RWPE2 (cell line): Measurements from ENCODE around the gene CDH4.

ENCODE experiments used
- ATAC-seq: fragments of 200-7000 bp; cut with Tn5 transposase; 3 replicates; pipeline ENCODE4 v1.9.1; 2021; ENCODE audit warnings: low read depth
- DNase-seq: peaks from one replicate; pipeline ENCODE4 v3.0.0-alpha.2; 2020; ENCODE audit warnings: low spot score
- H3K27ac ChIP-seq: fragments of 450-650 bp; 2 replicates; pipeline ENCODE4 v1.5.1; 2017; ENCODE audit warnings: mild to moderate bottlenecking; ENCODE audit not compliant: poor library complexity, severe bottlenecking
- H3K27me3 ChIP-seq: fragments of 250-450 bp; sonication (Bioruptor Pico); 2 replicates; pipeline ENCODE4 v1.5.1; 2021; ENCODE audit warnings: mild to moderate bottlenecking, moderate library complexity; ENCODE audit not compliant: insufficient read depth, poor library complexity, severe bottlenecking
- H3K36me3 ChIP-seq: fragments of 250-450 bp; sonication (Bioruptor Pico); 2 replicates; pipeline ENCODE4 v1.5.1; 2020; ENCODE audit warnings: low read depth, mild to moderate bottlenecking, moderate library complexity
- H3K4me1 ChIP-seq: fragments of 250-450 bp; sonication (Bioruptor Pico); 2 replicates; pipeline ENCODE4 v1.5.1; 2021; ENCODE audit warnings: mild to moderate bottlenecking, moderate library complexity; ENCODE audit not compliant: insufficient read depth, poor library complexity, severe bottlenecking
- H3K4me3 ChIP-seq: fragments of 250-450 bp; sonication (Bioruptor Pico); 2 replicates; pipeline ENCODE4 v1.5.1; 2021; ENCODE audit warnings: mild to moderate bottlenecking, moderate library complexity; ENCODE audit not compliant: severe bottlenecking
- H3K9me3 ChIP-seq: fragments of 250-450 bp; sonication (Bioruptor Pico); 2 replicates; pipeline ENCODE4 v1.5.1; 2021; ENCODE audit warnings: mild to moderate bottlenecking, moderate library complexity; ENCODE audit not compliant: severe bottlenecking
- TF ChIP-seq, protein P1 (sequence below): fragments of 450-650 bp; IDR thresholded peaks from one replicate; pipeline ENCODE4 v1.5.1; 2017; ENCODE audit warnings: mild to moderate bottlenecking, moderate library complexity; ENCODE audit not compliant: poor library complexity, severe bottlenecking

The CDH4 gene

DNA sequence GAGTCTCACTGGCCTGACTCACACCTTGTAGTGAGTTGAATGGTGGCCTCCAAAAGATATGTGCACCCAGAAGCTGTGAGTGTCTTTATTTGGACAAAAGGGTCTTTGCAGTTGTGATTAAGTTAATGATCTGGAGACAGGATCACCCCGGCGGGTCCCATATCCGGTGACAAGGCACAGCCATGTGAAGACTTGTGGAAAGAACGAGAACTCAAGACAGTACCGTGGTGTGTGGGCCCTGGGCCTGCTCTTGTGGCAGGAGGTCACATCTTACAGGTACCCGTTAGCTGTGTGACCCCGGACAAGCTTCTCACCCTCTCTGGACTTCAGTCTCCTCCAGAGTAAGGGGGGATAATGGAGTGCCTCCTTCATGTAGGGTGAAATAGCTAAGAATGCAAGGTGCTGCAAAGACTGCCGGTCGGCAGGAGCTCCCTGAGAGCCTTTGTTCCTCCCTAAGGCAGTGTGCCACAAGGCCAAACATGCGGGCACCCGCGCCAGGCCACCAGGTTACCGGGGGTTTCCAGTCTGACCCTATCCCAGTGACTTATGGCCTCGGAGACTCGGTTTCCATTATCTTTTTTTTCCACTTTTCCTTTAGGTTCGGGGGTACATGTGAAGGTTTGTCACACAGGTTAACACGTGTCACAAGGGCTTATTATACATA is 39.2 kb downstream of the CDH4 start:
- ATAC-seq: no peak
- Histone ChIP-seq H3K4me3 (no peak overlapping the region), H3K9me3 (no peaks in the 10 kb centered on the region), H3K36me3 (peaks cover 35% of the 10 kb centered on the region), H3K27ac (no peak overlapping the region), H3K27me3 (no peaks in the 10 kb centered on the region), H3K4me1 (peaks cover 16% of the 10 kb centered on the region)
- DNase-seq: no peak
- TF ChIP-seq, protein P1, sequence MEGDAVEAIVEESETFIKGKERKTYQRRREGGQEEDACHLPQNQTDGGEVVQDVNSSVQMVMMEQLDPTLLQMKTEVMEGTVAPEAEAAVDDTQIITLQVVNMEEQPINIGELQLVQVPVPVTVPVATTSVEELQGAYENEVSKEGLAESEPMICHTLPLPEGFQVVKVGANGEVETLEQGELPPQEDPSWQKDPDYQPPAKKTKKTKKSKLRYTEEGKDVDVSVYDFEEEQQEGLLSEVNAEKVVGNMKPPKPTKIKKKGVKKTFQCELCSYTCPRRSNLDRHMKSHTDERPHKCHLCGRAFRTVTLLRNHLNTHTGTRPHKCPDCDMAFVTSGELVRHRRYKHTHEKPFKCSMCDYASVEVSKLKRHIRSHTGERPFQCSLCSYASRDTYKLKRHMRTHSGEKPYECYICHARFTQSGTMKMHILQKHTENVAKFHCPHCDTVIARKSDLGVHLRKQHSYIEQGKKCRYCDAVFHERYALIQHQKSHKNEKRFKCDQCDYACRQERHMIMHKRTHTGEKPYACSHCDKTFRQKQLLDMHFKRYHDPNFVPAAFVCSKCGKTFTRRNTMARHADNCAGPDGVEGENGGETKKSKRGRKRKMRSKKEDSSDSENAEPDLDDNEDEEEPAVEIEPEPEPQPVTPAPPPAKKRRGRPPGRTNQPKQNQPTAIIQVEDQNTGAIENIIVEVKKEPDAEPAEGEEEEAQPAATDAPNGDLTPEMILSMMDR: no peak

DNA sequence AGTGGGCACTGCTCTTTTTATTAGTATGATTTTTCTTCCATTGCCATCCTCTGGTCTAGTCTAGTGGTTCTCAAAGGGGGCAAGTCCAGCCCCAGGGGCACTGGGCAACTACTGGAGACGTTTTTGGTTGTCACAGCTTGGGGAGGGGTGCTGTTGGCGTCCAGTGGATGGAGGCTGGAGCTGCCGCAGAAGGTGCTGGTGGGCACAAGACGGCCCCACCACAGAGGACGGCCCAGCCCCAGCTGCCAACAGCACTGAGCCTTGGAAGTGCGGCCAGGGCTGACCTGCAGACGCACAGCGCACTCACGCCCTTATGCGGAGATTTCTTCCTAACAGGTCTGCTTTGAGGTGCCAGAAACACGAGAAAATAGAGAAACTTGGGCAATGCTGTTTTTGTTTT is 40.3 kb downstream of the CDH4 start:
- H3K27me3 ChIP-seq: no peaks in the 10 kb centered on the region
- ATAC-seq (no peak), DNase-seq (no peak)
- peaks cover 27% of the 10 kb centered on the region for H3K36me3 ChIP-seq
- TF ChIP-seq, protein P1: no peak
- peaks cover 27% of the 10 kb centered on the region for H3K4me1 ChIP-seq
- no peak overlapping the region for H3K4me3 ChIP-seq
- no peaks in the 10 kb centered on the region for H3K9me3 ChIP-seq
- no peak overlapping the region for H3K27ac ChIP-seq

DNA sequence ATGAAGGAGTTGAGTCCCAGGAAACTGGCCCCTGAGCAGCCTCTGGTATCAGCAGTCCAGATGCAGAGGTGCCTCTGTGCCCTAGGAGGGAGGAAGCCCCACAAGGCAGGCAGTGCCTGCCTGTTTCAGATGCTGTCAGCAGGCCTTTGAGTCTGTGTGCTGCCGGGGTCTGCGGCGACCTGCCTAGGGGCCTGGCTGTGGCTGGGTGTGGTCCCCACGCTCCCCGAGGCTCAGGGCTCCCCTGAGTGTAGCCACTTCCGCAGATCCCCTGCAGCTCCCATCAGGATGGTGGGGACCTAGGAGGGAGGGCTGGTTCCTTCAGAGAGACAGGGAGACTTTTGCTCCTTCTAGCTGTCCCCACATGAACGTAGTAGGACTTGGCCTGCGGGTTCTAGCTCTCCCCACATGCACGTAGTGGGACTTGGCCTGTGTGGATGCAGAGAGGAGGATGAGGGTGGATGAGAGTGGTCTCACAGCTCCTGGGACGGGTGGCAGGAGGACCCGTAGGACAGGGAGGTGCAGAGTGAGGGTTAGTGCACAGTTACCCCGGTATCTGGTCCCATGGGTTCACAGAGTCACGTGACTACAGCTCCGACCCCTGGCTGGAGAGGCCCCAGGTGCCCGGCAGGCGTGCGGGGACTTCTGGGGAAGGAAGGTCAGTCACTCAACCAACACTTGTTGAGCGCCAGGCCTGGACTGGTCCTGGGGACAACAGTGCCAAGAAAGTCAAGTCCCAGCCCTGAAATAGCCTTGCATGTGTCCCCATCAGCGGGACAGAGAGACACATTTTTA is 41.0 kb downstream of the CDH4 start:
- peaks cover 23% of the 10 kb centered on the region for H3K36me3 ChIP-seq
- H3K4me1 ChIP-seq: peaks cover 34% of the 10 kb centered on the region
- DNase-seq (no peak), ATAC-seq (no peak)
- H3K9me3 ChIP-seq: no peaks in the 10 kb centered on the region
- H3K4me3 ChIP-seq: no peak overlapping the region
- H3K27ac ChIP-seq: no peak overlapping the region
- no peaks in the 10 kb centered on the region for H3K27me3 ChIP-seq
- TF ChIP-seq, protein P1: no peak

DNA sequence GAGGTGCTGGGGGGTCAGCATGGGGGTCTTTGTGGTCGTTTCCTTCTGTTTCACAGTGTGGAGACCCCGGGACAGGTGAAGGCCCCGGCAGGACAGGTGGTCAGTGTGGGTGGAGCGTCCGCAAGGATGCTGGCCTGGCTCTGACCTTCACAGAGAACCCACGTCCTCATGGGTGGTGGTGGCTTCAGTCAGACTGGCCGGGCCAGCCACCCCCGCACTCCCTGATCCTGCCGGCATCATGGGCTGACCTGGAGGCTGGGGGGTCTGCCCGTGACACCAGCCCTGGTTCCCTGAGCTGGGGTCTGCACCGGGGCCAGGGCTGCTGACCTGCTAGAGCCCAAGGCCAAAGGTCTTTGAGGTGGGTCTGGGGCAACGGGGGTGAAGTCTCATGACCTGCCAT is 41.9 kb downstream of the CDH4 start:
- ATAC-seq (no peak), DNase-seq (no peak)
- TF ChIP-seq, protein P1: no peak
- H3K9me3 ChIP-seq: no peaks in the 10 kb centered on the region
- no peak overlapping the region for H3K27ac ChIP-seq
- H3K27me3 ChIP-seq: no peaks in the 10 kb centered on the region
- H3K36me3 ChIP-seq: peaks cover 15% of the 10 kb centered on the region
- peaks cover 39% of the 10 kb centered on the region for H3K4me1 ChIP-seq
- no peak overlapping the region for H3K4me3 ChIP-seq

DNA sequence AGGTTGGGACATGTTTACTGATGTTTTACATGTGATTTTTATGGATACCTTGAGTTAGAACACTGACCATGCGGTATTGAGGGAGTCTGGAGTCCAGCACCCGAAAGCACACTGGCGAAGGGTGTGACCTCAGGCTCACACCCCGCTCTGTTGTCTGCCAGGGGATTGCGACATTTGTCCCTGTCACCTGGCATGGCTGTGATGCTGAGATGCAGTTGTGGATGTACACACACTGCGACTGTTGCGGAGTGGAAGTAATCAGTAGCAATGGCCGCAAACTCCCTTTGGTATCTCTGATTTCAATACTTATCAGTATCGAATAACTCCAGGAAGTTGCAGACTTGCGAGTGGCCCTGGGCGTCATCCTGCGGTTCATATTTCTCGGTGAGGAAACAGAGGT is 43.2 kb downstream of the CDH4 start:
- no peak for ATAC-seq
- H3K27me3 ChIP-seq: no peaks in the 10 kb centered on the region
- peak overlapping the region; percentile 76 for H3K27ac ChIP-seq
- H3K9me3 ChIP-seq: no peaks in the 10 kb centered on the region
- H3K4me1 ChIP-seq: peaks cover 39% of the 10 kb centered on the region
- H3K36me3 ChIP-seq: peaks cover 11% of the 10 kb centered on the region
- DNase-seq: no peak
- TF ChIP-seq, protein P1: no peak
- H3K4me3 ChIP-seq: no peak overlapping the region
